Smooth muscle cell of the pulmonary artery (primary cell): ENCODE data around the gene PCDHGC5. TPM values are rescaled to one million over a fixed set of nuclear protein-coding genes. Genes with fewer than 3 reads are reported as not detected.

ENCODE experiments used
- total RNA-seq: library from RNA; depleted of rRNA; stranded (reverse); fragments of >200 nt; gene quantifications from 2 replicates; pipeline ENCODE4 v1.2.3, GENCODE V29; 2014

The PCDHGC5 gene
- total RNA-seq, result 4.6 and 7.3 TPM in 2 replicates

DNA sequence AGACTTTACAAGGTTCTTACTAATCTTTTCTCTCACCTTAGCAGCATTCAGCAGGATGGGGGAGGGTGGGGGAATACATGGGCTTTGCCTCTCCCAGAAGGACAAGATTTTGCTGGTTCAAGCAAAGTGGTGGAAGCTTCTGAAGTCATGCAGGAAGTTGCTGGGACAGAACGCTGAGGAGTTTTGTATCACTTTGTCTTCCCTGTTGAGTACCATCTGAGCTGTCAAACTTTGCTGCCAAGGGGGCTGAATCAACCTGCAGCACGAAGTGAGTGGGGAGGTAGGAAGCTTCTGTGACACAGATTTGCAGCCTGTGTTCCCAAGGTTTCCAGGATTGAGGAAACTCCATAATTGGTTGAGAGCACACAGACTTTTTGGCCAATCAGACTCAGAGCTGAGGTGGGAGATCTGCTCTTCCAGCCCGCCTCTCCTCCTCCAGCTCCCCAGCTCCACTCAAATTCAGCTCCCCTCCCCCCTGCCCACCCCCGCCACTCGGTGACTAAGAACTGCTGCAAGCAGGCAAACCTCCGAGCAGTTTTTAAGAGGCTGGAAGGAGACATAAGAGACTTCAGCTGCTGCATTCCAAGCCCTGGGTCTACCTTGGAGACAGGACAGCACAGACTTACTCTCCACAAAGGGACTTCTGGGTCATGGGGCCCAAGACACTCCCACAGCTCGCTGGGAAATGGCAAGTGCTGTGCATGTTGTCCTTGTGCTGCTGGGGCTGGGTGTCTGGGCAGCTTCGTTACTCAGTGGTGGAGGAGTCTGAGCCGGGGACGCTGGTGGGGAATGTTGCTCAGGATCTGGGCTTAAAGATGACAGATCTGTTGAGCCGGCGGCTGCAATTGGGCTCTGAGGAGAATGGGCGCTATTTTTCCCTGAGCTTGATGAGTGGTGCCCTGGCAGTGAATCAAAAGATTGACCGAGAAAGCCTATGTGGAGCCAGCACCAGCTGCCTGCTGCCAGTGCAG is at the start of gene PCDHGC5:
TSS of gene PCDHGC5 (plus strand) at position 491 of the 971 bp plus-strand sequence. CDS start at position 651, 160 bp downstream.

DNA sequence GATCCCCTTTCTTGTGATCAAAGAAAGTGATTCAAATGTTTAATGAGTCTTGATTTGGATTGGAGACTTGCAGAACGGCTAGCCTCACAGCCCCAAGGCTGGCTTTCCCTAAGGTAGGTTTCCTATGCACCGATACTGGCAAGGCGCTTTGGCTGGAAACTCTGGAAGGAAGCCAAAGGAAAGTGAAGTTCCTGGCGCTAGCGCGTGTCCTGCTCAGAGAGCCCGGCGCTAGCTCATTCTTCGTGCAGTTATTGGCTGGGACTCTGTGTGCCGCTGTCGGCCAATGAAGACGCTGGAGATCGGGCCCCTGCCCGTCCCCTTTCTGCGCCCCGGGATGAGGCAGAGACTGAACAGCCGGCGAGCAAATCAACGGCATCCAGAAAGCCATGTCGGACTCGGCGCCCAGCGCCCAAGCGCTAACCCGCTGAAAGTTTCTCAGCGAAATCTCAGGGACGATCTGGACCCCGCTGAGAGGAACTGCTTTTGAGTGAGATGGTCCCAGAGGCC is 13.2 kb upstream of the PCDHGC5 start, which contains the start of gene PCDHGC3:
TSS of gene PCDHGC3 (plus strand) at position 342 of the 507 bp plus-strand sequence. CDS start at position 493, 151 bp downstream.

DNA sequence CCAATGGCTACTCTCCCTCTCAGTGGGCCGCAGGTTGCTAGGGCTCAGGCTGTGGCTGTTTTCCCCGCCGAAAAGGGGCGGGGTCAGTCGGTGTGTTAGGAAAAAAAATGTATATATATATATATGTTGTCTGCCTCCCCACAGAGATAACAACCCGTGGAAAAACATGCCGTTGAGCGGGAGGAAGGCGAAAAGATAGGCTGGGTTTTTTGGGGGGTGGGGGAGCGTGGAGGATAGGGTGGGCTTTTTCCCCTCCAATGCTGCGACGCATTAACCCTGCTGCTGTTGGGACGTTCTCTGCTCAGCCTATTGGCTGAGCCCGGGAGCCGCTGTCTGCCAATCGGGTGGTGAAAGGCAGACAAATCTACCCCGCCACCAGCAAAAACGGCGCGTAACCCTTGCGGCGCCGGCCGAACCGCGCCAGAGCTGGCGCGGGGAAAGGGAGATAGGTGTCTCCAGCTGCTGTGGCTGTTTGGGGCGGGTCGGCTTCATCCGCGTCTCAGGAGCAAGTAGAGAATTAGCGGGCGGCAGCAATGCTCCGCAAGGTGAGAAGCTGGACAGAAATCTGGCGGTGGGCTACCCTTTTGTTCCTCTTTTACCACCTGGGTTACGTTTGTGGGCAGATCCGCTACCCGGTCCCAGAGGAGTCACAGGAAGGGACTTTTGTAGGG is 4.1 kb upstream of the PCDHGC5 start, which contains the start of gene PCDHGC4:
TSS of gene PCDHGC4 (plus strand) at position 390 of the 671 bp plus-strand sequence. CDS start at position 534, 144 bp downstream.

Other genes with a start within 250 kb of the PCDHGC5 start
- gene PCDHB15, start 243.7 kb upstream of the PCDHGC5 start, total RNA-seq, result 0.59 and 0.91 TPM in 2 replicates
- 0.13 and 0.26 TPM in 2 replicates for gene SLC25A2, start 185.0 kb upstream of the PCDHGC5 start, total RNA-seq
- 56.6 and 69.0 TPM in 2 replicates for gene TAF7, start 168.3 kb upstream of the PCDHGC5 start, total RNA-seq
- gene PCDHGA1, start 158.6 kb upstream of the PCDHGC5 start, total RNA-seq, result 1.2 and 1.4 TPM in 2 replicates
- gene PCDHGA2, start 150.3 kb upstream of the PCDHGC5 start, total RNA-seq, result 2.8 and 4.2 TPM in 2 replicates
- gene PCDHGA3, start 145.3 kb upstream of the PCDHGC5 start, total RNA-seq, result 0.79 and 3.0 TPM in 2 replicates
- gene PCDHGB1, start 139.0 kb upstream of the PCDHGC5 start, total RNA-seq, result 2.2 and 3.8 TPM in 2 replicates
- 11.6 and 16.9 TPM in 2 replicates for gene PCDHGA4, start 134.1 kb upstream of the PCDHGC5 start, total RNA-seq
- 3.2 and 3.9 TPM in 2 replicates for gene PCDHGB2, start 129.1 kb upstream of the PCDHGC5 start, total RNA-seq
- gene PCDHGA5, start 124.9 kb upstream of the PCDHGC5 start, total RNA-seq, result 1.8 and 2.3 TPM in 2 replicates
- 7.8 and 8.1 TPM in 2 replicates for gene PCDHGB3, start 118.8 kb upstream of the PCDHGC5 start, total RNA-seq
- 5.3 and 6.7 TPM in 2 replicates for gene PCDHGA6, start 115.2 kb upstream of the PCDHGC5 start, total RNA-seq
- gene PCDHGA7, start 106.3 kb upstream of the PCDHGC5 start, total RNA-seq, result 6.9 and 10.3 TPM in 2 replicates
- gene PCDHGB4, start 101.4 kb upstream of the PCDHGC5 start, total RNA-seq, result 26.1 and 54.1 TPM in 2 replicates
- gene PCDHGA8, start 96.4 kb upstream of the PCDHGC5 start, total RNA-seq, result 4.0 and 4.3 TPM in 2 replicates
- 34.3 and 47.0 TPM in 2 replicates for gene PCDHGB5, start 91.1 kb upstream of the PCDHGC5 start, total RNA-seq
- gene PCDHGA9, start 86.3 kb upstream of the PCDHGC5 start, total RNA-seq, result 5.2 and 5.5 TPM in 2 replicates
- gene PCDHGB6, start 81.1 kb upstream of the PCDHGC5 start, total RNA-seq, result 3.9 and 4.8 TPM in 2 replicates
- gene PCDHGA10, start 76.1 kb upstream of the PCDHGC5 start, total RNA-seq, result 8.3 and 9.4 TPM in 2 replicates
- 13.8 and 14.7 TPM in 2 replicates for gene PCDHGB7, start 71.4 kb upstream of the PCDHGC5 start, total RNA-seq
- 20.6 and 27.7 TPM in 2 replicates for gene PCDHGA11, start 68.0 kb upstream of the PCDHGC5 start, total RNA-seq
- gene PCDHGA12, start 58.6 kb upstream of the PCDHGC5 start, total RNA-seq, result 40.2 and 46.0 TPM in 2 replicates
- 77.2 and 94.3 TPM in 2 replicates for gene PCDHGC3, start 13.1 kb upstream of the PCDHGC5 start, total RNA-seq
- gene PCDHGC4, start 4.1 kb upstream of the PCDHGC5 start, total RNA-seq, result 3.5 and 4.2 TPM in 2 replicates
- gene DIAPH1, start 129.9 kb downstream of the PCDHGC5 start, total RNA-seq, result 32.1 and 43.1 TPM in 2 replicates
- 53.8 and 57.5 TPM in 2 replicates for gene HDAC3, start 147.8 kb downstream of the PCDHGC5 start, total RNA-seq
- gene RELL2, start 147.9 kb downstream of the PCDHGC5 start, total RNA-seq, result 2.3 and 3.5 TPM in 2 replicates
- 28.0 and 30.6 TPM in 2 replicates for gene FCHSD1, start 162.3 kb downstream of the PCDHGC5 start, total RNA-seq
- 4.8 and 11.8 TPM in 2 replicates for gene ARAP3, start 193.1 kb downstream of the PCDHGC5 start, total RNA-seq